Choroid plexus epithelial cell (primary cell): ENCODE measurements around the gene RALGAPA1.

Source experiments
- DNase-seq: peaks from one replicate; pipeline ENCODE4 v3.0.0-alpha.2; 2010; ENCODE audit warnings: low read depth
- H3K4me3 ChIP-seq: 2 replicates; pipeline ENCODE4 v1.5.1; 2011; ENCODE audit warnings: low read depth, mild to moderate bottlenecking, control low read depth, low read length, moderate library complexity
- CTCF ChIP-seq: conservative IDR thresholded peaks from 2 replicates; pipeline ENCODE4 v1.5.1; 2011; ENCODE audit warnings: low read depth, mild to moderate bottlenecking, control low read depth, inconsistent platforms, low read length, moderate library complexity

The RALGAPA1 gene

DNA sequence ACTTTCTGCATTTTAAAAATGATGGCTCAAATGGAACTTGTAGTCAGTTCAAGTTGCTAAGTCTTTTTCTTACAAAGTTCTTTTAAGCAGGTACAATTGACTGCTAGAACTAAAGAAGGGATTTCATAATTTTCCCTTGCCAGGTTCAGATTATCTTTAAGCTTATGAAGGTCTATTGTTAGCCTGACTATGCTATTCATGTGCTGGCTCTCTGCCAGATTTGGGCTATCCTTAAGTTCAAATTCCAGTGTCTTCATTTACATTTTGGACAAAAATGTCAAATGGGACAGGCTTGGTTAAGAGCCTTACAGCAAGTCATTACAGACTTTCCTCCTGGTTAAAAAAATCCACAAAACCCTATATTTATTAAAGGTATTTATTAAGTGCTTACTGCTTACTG, 232.8 kb downstream of the RALGAPA1 start:
- TF ChIP-seq CTCF = no peak
- no peak overlapping the region for H3K4me3 ChIP-seq
- DNase-seq = peak; percentile 34

GRCh38 chr14:35573911-35574310, 235.2 kb downstream of the RALGAPA1 start:
- no peak for DNase-seq
- no peak overlapping the region for H3K4me3 ChIP-seq
- TF ChIP-seq CTCF = no peak

DNA sequence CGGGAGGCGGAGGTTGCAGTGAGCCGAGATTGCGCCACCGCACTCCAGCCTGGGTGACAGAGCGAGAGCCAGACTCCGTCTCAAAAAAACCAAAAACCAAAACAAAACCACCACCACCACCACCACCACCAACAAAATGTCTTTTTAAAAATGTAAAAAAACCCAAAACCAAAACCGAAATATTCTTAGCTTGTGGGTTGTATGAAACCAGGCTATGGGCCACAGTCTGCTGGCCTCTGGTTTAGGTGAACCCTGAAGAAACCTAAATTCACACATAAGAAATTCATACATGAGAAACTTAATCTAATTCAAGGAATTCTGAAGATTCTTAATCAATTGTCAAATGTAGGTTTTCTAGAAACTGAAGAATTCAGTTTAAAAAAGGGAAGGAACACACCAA, 237.5 kb downstream of the RALGAPA1 start:
- DNase-seq = no peak
- H3K4me3 ChIP-seq = no peak overlapping the region
- TF ChIP-seq CTCF = no peak

DNA sequence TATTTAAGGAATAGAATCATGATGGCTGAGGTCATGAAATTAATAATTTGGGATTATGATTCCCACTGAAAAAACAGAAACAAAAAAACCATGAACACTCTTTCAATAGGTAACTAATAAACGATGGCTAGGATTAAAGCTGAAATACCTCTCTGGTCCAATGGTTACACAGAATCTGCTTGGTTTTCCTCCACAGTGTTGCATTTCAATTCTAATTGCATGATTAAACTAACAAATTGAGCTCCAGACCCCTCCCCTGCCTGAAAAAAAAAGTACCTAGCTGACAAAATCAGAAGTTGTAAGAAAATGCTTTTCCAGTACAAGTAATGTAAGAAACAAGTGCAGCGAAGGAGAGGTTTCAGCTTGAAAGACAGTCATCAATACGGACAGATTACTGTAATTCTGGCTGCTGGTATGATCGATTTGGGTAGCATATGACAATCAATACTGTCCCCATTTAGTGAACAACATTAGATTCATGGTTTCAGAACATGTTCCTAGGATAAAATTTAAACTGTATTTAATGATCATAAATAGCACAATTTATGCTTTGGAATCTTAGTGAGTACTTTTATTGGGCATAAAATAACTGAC, 243.1 kb downstream of the RALGAPA1 start:
- no peak for DNase-seq
- H3K4me3 ChIP-seq = no peak overlapping the region
- TF ChIP-seq CTCF = no peak

DNA sequence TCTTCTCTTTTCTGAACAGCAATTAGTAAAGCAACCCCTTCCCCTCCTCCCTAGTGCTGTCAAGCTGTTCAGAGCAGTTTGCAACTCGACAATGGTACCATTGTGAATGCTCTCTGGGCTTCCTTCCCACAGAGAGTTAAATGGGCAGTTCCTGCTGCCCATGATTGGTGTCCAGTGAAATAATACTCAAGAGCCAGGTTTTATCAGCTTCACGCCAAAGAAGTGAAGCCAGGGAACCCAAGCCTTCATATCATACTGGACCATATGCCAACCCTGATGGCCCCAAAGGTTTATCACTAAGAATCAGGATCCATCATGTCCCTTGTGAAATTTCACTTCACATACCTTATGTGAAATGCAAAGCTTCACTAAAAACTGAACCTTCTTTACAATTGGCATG, 250.4 kb downstream of the RALGAPA1 start:
- no peak for DNase-seq
- no peak overlapping the region for H3K4me3 ChIP-seq
- TF ChIP-seq CTCF = no peak

DNA sequence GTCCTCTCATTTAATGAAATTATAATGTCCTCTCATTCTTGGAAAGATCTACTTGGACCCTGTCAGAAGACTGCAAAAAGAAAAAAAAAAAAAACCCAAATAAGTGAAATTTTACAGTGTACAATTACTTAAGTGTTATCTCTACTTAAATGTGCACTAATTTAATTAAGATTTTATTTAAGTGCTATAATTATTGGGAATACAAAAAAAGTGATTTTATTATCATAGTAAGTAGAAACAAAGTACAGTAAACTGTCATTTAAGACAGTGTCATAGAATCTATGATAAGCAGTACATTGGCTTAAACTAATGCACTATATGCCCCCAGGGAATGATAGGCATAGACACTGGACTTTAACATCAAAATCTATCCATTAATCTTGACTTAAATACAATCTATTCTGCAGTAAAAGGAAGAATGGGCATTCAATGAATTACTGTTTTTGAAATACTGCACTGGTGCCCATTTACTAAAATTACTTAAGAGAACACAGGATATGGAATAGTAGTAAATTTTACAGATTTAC, 251.8 kb downstream of the RALGAPA1 start:
- TF ChIP-seq CTCF = no peak
- no peak for DNase-seq

GRCh38 chr14:35556548-35556947, 252.5 kb downstream of the RALGAPA1 start:
- no peak for TF ChIP-seq CTCF
- H3K4me3 ChIP-seq = no peak overlapping the region
- DNase-seq = no peak

More for the DNA sequence above, 251.8 kb downstream of the RALGAPA1 start:
- no peak overlapping the region for H3K4me3 ChIP-seq
